ENCODE results near the gene CAPN12. TPM values are rescaled to one million over a fixed set of nuclear protein-coding genes. Genes with fewer than 3 reads are reported as not detected.

The CAPN12 gene
- polyA plus RNA-seq, 1 donor (not counting 4 experiments of a cell fraction or from before 2014, with no cell fraction given) = 5.6 TPM

- peaks cover 22% of the 10 kb centered on the region for H3K4me1 ChIP-seq (ENCODE audit: control insufficient read depth, extremely low read depth, insufficient read depth, low read length)
- H3K36me3 ChIP-seq (ENCODE audit: control insufficient read depth in 2 of 2, extremely low read depth in 1 of 2, insufficient read depth in 2 of 2, low read length in 2 of 2) = peaks cover 7 to 25% of the 10 kb centered on the region in 2 experiments
- peak overlapping the region; percentile 48 for H3K27ac ChIP-seq (ENCODE audit: control insufficient read depth, insufficient read depth, low read length)
- DNase-seq (ENCODE audit: low read depth, low spot score) (no peak), FAIRE-seq (peak; percentile 71)
- no peaks in the 10 kb centered on the region for H3K9me3 ChIP-seq (ENCODE audit: control insufficient read depth, low read depth, low read length)
- H3K9me1 ChIP-seq (ENCODE audit: control insufficient read depth, extremely low read depth, insufficient read depth, low read length) = peaks cover 3% of the 10 kb centered on the region
- TF ChIP-seq EZH2 (IDR thresholded peaks at IDR 0.05; ENCODE audit: low read length) = no peak
- no peak for TF ChIP-seq CTCF (optimal IDR thresholded peaks at IDR 0.05 in 1 of 3, IDR thresholded peaks at IDR 0.05 in 1 of 3, conservative IDR thresholded peaks at IDR 0.05 in 1 of 3; ENCODE audit: extremely low read depth in 1 of 3, insufficient read depth in 2 of 3, low read length in 3 of 3)
- no peak overlapping the region for H2AFZ ChIP-seq (ENCODE audit: control insufficient read depth, low read length)
- no peaks in the 10 kb centered on the region for H3K27me3 ChIP-seq (ENCODE audit: control insufficient read depth, extremely low read depth, insufficient read depth, low read length)
- dilution Hi-C loops (cut with MboI; ENCODE audit: extremely low pct_ligation_motif_present, low sequenced_read_pairs) = no loop called here
- peak overlapping the region; percentile 16 for H3K4me2 ChIP-seq (ENCODE audit: control insufficient read depth, extremely low read depth, insufficient read depth, low read depth, low read length)
- H4K20me1 ChIP-seq (ENCODE audit: control insufficient read depth, extremely low read depth, insufficient read depth, low read length) = no peaks in the 10 kb centered on the region
- H3K9ac ChIP-seq (ENCODE audit: control insufficient read depth, extremely low read depth, insufficient read depth, low read length) = peak overlapping the region; percentile 4
- no peak overlapping the region for H3K4me3 ChIP-seq (ENCODE audit: control insufficient read depth in 2 of 3, extremely low read depth in 1 of 3, insufficient read depth in 2 of 3, low read depth in 1 of 3, low read length in 3 of 3)
- H3K79me2 ChIP-seq (ENCODE audit: control insufficient read depth, insufficient read depth, low read length) = no peaks in the 10 kb centered on the region
Measured at GRCh38 chr19:38733493-38734175, 10.6 kb downstream of the CAPN12 start.

GRCh38 chr19:38733241-38733492 lies 11.1 kb downstream of the CAPN12 start:
- dilution Hi-C loops (cut with MboI; ENCODE audit: extremely low pct_ligation_motif_present, low sequenced_read_pairs) = no loop called here
- Histone ChIP-seq H3K36me3 (ENCODE audit: control insufficient read depth in 2 of 2, extremely low read depth in 1 of 2, insufficient read depth in 2 of 2, low read length in 2 of 2) (peaks cover 7 to 27% of the 10 kb centered on the region in 2 experiments), H3K9me1 (ENCODE audit: control insufficient read depth, extremely low read depth, insufficient read depth, low read length) (peaks cover 3% of the 10 kb centered on the region), H3K4me2 (ENCODE audit: control insufficient read depth, extremely low read depth, insufficient read depth, low read depth, low read length) (no peak overlapping the region), H3K9me3 (ENCODE audit: control insufficient read depth, low read depth, low read length) (no peaks in the 10 kb centered on the region), H2AFZ (ENCODE audit: control insufficient read depth, low read length) (no peak overlapping the region), H3K27ac (ENCODE audit: control insufficient read depth, insufficient read depth, low read length) (peak overlapping the region; percentile 48), H4K20me1 (ENCODE audit: control insufficient read depth, extremely low read depth, insufficient read depth, low read length) (no peaks in the 10 kb centered on the region), H3K79me2 (ENCODE audit: control insufficient read depth, insufficient read depth, low read length) (no peaks in the 10 kb centered on the region), H3K27me3 (ENCODE audit: control insufficient read depth, extremely low read depth, insufficient read depth, low read length) (no peaks in the 10 kb centered on the region), H3K4me3 (ENCODE audit: control insufficient read depth in 2 of 3, extremely low read depth in 1 of 3, insufficient read depth in 2 of 3, low read depth in 1 of 3, low read length in 3 of 3) (no peak overlapping the region), H3K4me1 (ENCODE audit: control insufficient read depth, extremely low read depth, insufficient read depth, low read length) (peaks cover 22% of the 10 kb centered on the region), H3K9ac (ENCODE audit: control insufficient read depth, extremely low read depth, insufficient read depth, low read length) (no peak overlapping the region)
- FAIRE-seq (no peak), DNase-seq (ENCODE audit: low read depth, low spot score) (no peak)
- TF ChIP-seq EZH2 (IDR thresholded peaks at IDR 0.05; ENCODE audit: low read length) (no peak), CTCF (optimal IDR thresholded peaks at IDR 0.05 in 1 of 3, IDR thresholded peaks at IDR 0.05 in 1 of 3, conservative IDR thresholded peaks at IDR 0.05 in 1 of 3; ENCODE audit: extremely low read depth in 1 of 3, insufficient read depth in 2 of 3, low read length in 3 of 3) (no peak)
